Caco-2 (cell line): ENCODE measurements around the gene ALKBH5. TPM values are rescaled to one million over a fixed set of nuclear protein-coding genes. Genes with fewer than 3 reads are reported as not detected.

Experiments used
- BruUV-seq: library from RNA; stranded (reverse); fragments of 400-500 nt; replicated peaks from 2 replicates; lab custom pipeline; 2021; lab: Mats Ljungman, UMichigan
- CTCF ChIA-PET: fragments of 300-600 bp; sonication (Branson Sonifier 250); formaldehyde crosslinking; loops from one replicate; lab custom pipeline; 2022; ENCODE audit warnings: antibody characterized with exemption; lab: Charles Lee
- POLR2A ChIA-PET: fragments of 300-600 bp; sonication (Branson Sonifier 250); formaldehyde crosslinking; loops from one replicate; lab custom pipeline; 2022; ENCODE audit warnings: antibody characterized with exemption; lab: Charles Lee
- DNase-seq, 2 experiments: peaks; one replicate each; pipeline versions ENCODE4 v3.0.0 to v3.0.0-alpha.2; 2020 to 2022
- H3K27me3 ChIP-seq: replicated peaks from 2 replicates; pipeline ENCODE4 v1.6.0; 2011; ENCODE audit warnings: low read length; ENCODE audit not compliant: control insufficient read depth, insufficient read depth
- H3K36me3 ChIP-seq: 2 replicates; pipeline ENCODE4 v1.5.1; 2011; ENCODE audit warnings: low read length; ENCODE audit not compliant: control insufficient read depth, insufficient read depth
- H3K4me1 ChIP-seq: fragments of 250-450 bp; sonication (Bioruptor Pico); 2 replicates; pipeline ENCODE4 v1.5.1; 2020; ENCODE audit warnings: mild to moderate bottlenecking
- H3K4me3 ChIP-seq: 2 replicates; pipeline ENCODE4 v1.5.1; 2011; ENCODE audit warnings: low read depth, mild to moderate bottlenecking, control low read depth, low read length
- H3K9me3 ChIP-seq: fragments of 250-450 bp; sonication (Bioruptor Pico); 2 replicates; pipeline ENCODE4 v1.5.1; 2020; ENCODE audit warnings: mild to moderate bottlenecking, moderate library complexity
- H3K27ac Mint-ChIP-seq: one replicate; pipeline ENCODE4 v1.8.0; 2022; ENCODE audit warnings: mixed read lengths; ENCODE audit not compliant: unreplicated experiment
- H3K27me3 Mint-ChIP-seq: one replicate; pipeline ENCODE4 v1.8.0; 2022; ENCODE audit warnings: mixed read lengths; ENCODE audit not compliant: insufficient read depth, unreplicated experiment
- H3K36me3 Mint-ChIP-seq: one replicate; pipeline ENCODE4 v1.8.0; 2022; ENCODE audit warnings: mild to moderate bottlenecking, mixed read lengths; ENCODE audit not compliant: insufficient read depth, unreplicated experiment
- H3K4me1 Mint-ChIP-seq: one replicate; pipeline ENCODE4 v1.8.0; 2022; ENCODE audit warnings: low read depth, mixed read lengths; ENCODE audit not compliant: unreplicated experiment
- H3K4me3 Mint-ChIP-seq: one replicate; pipeline ENCODE4 v1.8.0; 2022; ENCODE audit warnings: mild to moderate bottlenecking, moderate library complexity, mixed read lengths; ENCODE audit not compliant: unreplicated experiment
- H3K9me3 Mint-ChIP-seq: one replicate; pipeline ENCODE4 v1.8.0; 2022; ENCODE audit warnings: mixed read lengths; ENCODE audit not compliant: unreplicated experiment
- intact Hi-C: fragments of 100-400 bp; cut with micrococcal nuclease; formaldehyde crosslinking; loops from one replicate; pipeline ENCODE4 v1.10.0; 2022; ENCODE audit not compliant: unreplicated experiment
- total RNA-seq: library from RNA; stranded (reverse); gene quantifications from 2 replicates; pipeline ENCODE4 v1.2.3, GENCODE V29; 2022
- TF ChIP-seq, protein P1 (sequence below), 2 experiments: fragments of 200-600 bp in 1 of 2; IDR thresholded peaks; 1 replicate in 1 of 2; 2 replicates in 1 of 2; pipeline versions ENCODE4 v1.5.1 to v1.8.0; 2011 to 2022; ENCODE audit warnings: antibody characterized with exemption in 1 of 2, control low read depth in 1 of 2, inconsistent platforms in 1 of 2, low read depth in 1 of 2, low read length in 1 of 2, mild to moderate bottlenecking in 1 of 2, moderate library complexity in 1 of 2; ENCODE audit not compliant: insufficient read depth in 1 of 2, severe bottlenecking in 1 of 2, unreplicated experiment in 1 of 2

Gene ALKBH5
- total RNA-seq, 1 experiment from 2014 or later = 101 TPM

DNA sequence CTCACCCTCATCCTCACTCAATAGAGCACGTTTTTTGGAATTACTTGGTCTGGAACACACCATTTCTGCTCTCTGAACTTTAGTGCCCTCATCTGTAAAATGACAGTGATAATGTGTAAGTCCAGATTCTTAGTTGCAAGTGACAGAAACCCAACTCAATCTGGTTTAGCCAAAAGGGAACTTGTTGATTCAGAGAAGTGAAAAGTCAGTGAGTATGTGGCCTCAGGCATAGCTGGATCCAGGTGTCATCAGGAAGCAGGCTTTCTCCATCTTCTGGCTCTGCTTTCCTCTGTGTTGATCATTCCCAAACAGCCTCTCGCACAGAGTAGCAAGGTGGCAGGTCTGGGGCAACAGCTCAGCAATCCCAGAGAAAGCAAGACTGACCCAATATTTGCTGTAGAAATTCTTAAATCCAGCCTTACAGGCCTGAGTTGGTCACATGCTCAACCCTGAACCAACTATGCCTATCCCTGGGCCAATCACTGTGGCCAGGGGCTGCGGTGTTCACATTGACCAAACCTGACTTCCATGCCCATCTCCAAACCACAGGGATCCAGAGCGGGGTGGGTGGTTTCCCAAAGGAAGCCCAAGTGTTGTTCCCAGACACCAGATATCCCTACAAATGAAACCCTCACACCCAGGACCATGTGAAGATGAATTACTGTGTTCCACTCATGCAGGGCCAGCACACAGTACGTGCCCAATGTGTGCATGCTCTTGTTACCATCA, 23.3 kb upstream of the ALKBH5 start:
- no peaks in the 10 kb centered on the region for H3K9me3 Mint-ChIP-seq
- no peaks in the 10 kb centered on the region for H3K27me3 Mint-ChIP-seq
- no peak overlapping the region for H3K27ac Mint-ChIP-seq
- Histone ChIP-seq H3K27me3 (no peaks in the 10 kb centered on the region), H3K4me1 (peaks cover 9% of the 10 kb centered on the region), H3K4me3 (no peak overlapping the region), H3K9me3 (no peaks in the 10 kb centered on the region), H3K36me3 (no peaks in the 10 kb centered on the region)
- no peaks in the 10 kb centered on the region for H3K36me3 Mint-ChIP-seq
- peaks cover 17% of the 10 kb centered on the region for H3K4me1 Mint-ChIP-seq
- CTCF ChIA-PET = no interaction called here
- DNase-seq = no peak
- TF ChIP-seq, protein P1, sequence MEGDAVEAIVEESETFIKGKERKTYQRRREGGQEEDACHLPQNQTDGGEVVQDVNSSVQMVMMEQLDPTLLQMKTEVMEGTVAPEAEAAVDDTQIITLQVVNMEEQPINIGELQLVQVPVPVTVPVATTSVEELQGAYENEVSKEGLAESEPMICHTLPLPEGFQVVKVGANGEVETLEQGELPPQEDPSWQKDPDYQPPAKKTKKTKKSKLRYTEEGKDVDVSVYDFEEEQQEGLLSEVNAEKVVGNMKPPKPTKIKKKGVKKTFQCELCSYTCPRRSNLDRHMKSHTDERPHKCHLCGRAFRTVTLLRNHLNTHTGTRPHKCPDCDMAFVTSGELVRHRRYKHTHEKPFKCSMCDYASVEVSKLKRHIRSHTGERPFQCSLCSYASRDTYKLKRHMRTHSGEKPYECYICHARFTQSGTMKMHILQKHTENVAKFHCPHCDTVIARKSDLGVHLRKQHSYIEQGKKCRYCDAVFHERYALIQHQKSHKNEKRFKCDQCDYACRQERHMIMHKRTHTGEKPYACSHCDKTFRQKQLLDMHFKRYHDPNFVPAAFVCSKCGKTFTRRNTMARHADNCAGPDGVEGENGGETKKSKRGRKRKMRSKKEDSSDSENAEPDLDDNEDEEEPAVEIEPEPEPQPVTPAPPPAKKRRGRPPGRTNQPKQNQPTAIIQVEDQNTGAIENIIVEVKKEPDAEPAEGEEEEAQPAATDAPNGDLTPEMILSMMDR (IDR thresholded peaks at IDR 0.05; ENCODE audit: insufficient read depth in 1 of 2, low read depth in 1 of 2, low read length in 1 of 2, severe bottlenecking in 1 of 2, unreplicated experiment in 1 of 2) = no peak
- POLR2A ChIA-PET = no interaction called here
- H3K4me3 Mint-ChIP-seq = no peak overlapping the region
- BruUV-seq = no TSS peak
- intact Hi-C loops = no loop called here

DNA sequence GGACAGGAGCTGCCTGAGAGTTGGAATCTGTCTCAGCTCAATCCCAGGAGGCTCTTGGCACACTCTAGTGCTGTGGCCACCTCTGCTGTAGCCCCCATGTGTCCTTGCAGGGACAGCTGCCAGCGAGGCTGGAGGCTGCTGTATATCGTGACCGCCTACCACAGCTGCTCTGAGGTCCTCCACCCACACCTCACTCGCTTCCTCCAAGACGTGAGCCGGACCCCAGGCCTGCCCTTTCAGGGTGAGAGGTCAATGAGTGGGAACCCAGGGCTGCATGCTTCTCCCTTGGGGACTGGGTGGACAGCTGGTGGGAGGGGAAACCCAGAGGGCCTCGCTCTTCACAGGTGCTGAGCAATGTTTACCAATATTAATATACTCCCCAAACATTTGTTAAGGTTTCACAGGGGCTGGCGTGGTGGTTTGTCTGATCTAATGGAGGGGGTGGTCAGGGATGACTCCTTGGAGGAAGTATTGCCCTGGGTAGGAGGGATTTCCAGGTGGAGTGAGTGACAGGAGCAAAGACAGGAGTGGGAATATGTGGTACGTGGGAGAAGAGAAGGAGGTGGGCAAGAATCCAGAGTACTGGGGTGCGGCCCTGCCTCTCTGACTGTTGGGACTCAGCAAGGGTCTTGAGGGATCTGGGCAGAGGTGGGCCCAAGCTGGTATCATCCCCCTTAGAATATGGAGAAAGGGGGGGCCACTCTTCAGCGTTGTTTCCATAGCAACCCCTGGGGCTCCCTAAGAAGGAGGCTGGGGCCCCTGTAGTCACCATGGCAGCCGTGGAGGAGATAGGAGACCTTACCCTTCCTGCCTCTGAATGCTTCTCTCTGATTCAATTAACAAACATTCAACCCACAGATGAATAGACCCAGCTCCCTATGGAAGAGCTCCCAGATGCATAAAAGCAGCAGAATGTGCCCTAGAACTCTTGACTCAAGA, 22.2 kb upstream of the ALKBH5 start:
- Histone ChIP-seq H3K4me1 (peaks cover 9% of the 10 kb centered on the region), H3K36me3 (no peaks in the 10 kb centered on the region), H3K4me3 (no peak overlapping the region), H3K27me3 (no peaks in the 10 kb centered on the region), H3K9me3 (no peaks in the 10 kb centered on the region)
- intact Hi-C loops = no loop called here
- BruUV-seq = no TSS peak
- H3K4me3 Mint-ChIP-seq = no peak overlapping the region
- TF ChIP-seq, protein P1 (IDR thresholded peaks at IDR 0.05; ENCODE audit: insufficient read depth in 1 of 2, low read depth in 1 of 2, low read length in 1 of 2, severe bottlenecking in 1 of 2, unreplicated experiment in 1 of 2) = no peak
- H3K27me3 Mint-ChIP-seq = no peaks in the 10 kb centered on the region
- no peak overlapping the region for H3K27ac Mint-ChIP-seq
- ChIA-PET POLR2A (no interaction called here), CTCF (no interaction called here)
- H3K9me3 Mint-ChIP-seq = no peaks in the 10 kb centered on the region
- H3K36me3 Mint-ChIP-seq = no peaks in the 10 kb centered on the region
- no peak for DNase-seq
- H3K4me1 Mint-ChIP-seq = peaks cover 17% of the 10 kb centered on the region

DNA sequence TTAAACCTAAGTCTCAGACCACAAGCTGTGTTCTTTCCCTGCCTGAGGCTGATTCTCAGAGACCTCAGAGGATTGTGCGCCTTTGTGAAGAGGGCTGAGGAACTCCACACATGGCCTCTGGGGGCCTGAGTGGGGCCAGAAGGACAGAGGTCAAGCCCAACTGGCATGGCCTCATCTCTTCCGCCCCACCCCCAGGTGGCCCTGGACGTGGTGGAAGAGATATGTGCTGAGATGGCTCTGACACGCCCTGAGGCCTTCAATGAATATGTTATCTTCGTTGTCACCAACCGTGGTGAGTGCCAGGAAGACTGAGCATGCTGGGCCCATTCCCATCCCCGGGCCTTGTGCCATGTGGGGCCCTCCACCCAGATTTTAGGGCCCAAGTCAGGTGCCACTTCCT, 20.1 kb upstream of the ALKBH5 start:
- H3K27ac Mint-ChIP-seq = no peak overlapping the region
- CTCF ChIA-PET = no interaction called here
- BruUV-seq = no TSS peak
- peaks cover 9% of the 10 kb centered on the region for H3K4me1 ChIP-seq
- DNase-seq = no peak
- intact Hi-C loops = no loop called here
- H3K9me3 Mint-ChIP-seq = no peaks in the 10 kb centered on the region
- H3K36me3 Mint-ChIP-seq = no peaks in the 10 kb centered on the region
- POLR2A ChIA-PET = no interaction called here
- no peaks in the 10 kb centered on the region for H3K9me3 ChIP-seq
- no peak overlapping the region for H3K4me3 Mint-ChIP-seq
- peaks cover 17% of the 10 kb centered on the region for H3K4me1 Mint-ChIP-seq
- no peaks in the 10 kb centered on the region for H3K36me3 ChIP-seq
- H3K4me3 ChIP-seq = no peak overlapping the region
- no peaks in the 10 kb centered on the region for H3K27me3 ChIP-seq
- TF ChIP-seq, protein P1 (IDR thresholded peaks at IDR 0.05; ENCODE audit: insufficient read depth in 1 of 2, low read depth in 1 of 2, low read length in 1 of 2, severe bottlenecking in 1 of 2, unreplicated experiment in 1 of 2) = no peak
- no peaks in the 10 kb centered on the region for H3K27me3 Mint-ChIP-seq
